K562 (cell line): Measurements from ENCODE around the gene IL4I1. TPM values are rescaled to one million over a fixed set of nuclear protein-coding genes. Genes with fewer than 3 reads are reported as not detected.

Experiments used
- BDP1 ChIP-seq: IDR thresholded peaks from 3 replicates; pipeline ENCODE4 v1.6.1; 2011; ENCODE audit not compliant: insufficient read length, insufficient read depth
- BMI1 ChIP-seq: fragments of 150-350 bp; IDR thresholded peaks from 2 replicates; pipeline ENCODE4 v1.6.1; 2014; ENCODE audit warnings: low read length
- EGR1 ChIP-seq: fragments of 450-650 bp; conservative IDR thresholded peaks from 2 replicates; pipeline ENCODE4 v1.6.1; 2017; ENCODE audit warnings: mild to moderate bottlenecking
- HEY1 ChIP-seq: fragments of 250-450 bp; sonication (Bioruptor Pico); IDR thresholded peaks from 2 replicates; pipeline ENCODE4 v1.5.0; 2020; ENCODE audit warnings: mild to moderate bottlenecking, moderate library complexity, borderline replicate concordance
- MAFF ChIP-seq: IDR thresholded peaks from 2 replicates; pipeline ENCODE4 v1.6.1; 2012; ENCODE audit warnings: low read length, improper control_type of control experiment
- MTA2 ChIP-seq: fragments of 450-650 bp; IDR thresholded peaks from 2 replicates; pipeline ENCODE4 v1.6.1; 2016; ENCODE audit warnings: low read depth
- MXI1 ChIP-seq: IDR thresholded peaks from 2 replicates; pipeline ENCODE4 v1.6.1; 2011; ENCODE audit warnings: low read depth, mild to moderate bottlenecking, improper control_type of control experiment, low read length
- NFRKB ChIP-seq: fragments of 450-650 bp; IDR thresholded peaks from 2 replicates; pipeline ENCODE4 v1.6.1; 2016; ENCODE audit warnings: low read depth
- OTX1 ChIP-seq: fragments of 450-650 bp; formaldehyde crosslinking; IDR thresholded peaks from 2 replicates; pipeline ENCODE4 v1.4.0; 2022; ENCODE audit warnings: mild to moderate bottlenecking
- PRPF4 ChIP-seq: fragments of 200-400 bp; formaldehyde crosslinking; IDR thresholded peaks from one replicate; pipeline ENCODE4 v1.6.1; 2017; ENCODE audit warnings: low read length, low read depth, mild to moderate bottlenecking; ENCODE audit not compliant: insufficient read depth, poor library complexity, severe bottlenecking
- RCOR1 ChIP-seq, 2 experiments: IDR thresholded peaks; 2 replicates each; pipeline ENCODE4 v1.6.1; 2012; ENCODE audit warnings: low read depth in 2 of 2, low read length in 2 of 2, borderline replicate concordance in 1 of 2, improper control_type of control experiment in 1 of 2
- SMAD1 ChIP-seq: fragments of 150-350 bp; IDR thresholded peaks from 2 replicates; pipeline ENCODE4 v1.6.1; 2014; ENCODE audit warnings: low read length, low read depth; ENCODE audit not compliant: partially characterized antibody
- SNRNP70 ChIP-seq: fragments of 200-400 bp; formaldehyde crosslinking; optimal IDR thresholded peaks from 2 replicates; pipeline ENCODE3; 2017; ENCODE audit warnings: low read depth, low read length
- ZBTB11 ChIP-seq, 3 experiments: fragments of 200-800 bp in 1 of 3; fragments of 250-450 bp in 1 of 3; fragments of 450-650 bp in 1 of 3; sonication (Bioruptor Pico) in 1 of 3; sonication (Bioruptor generic) in 1 of 3; formaldehyde crosslinking in 1 of 3; IDR thresholded peaks; 2 replicates each; pipeline versions ENCODE4 v1.6.1 to v1.8.0; 2016 to 2022; ENCODE audit warnings: mild to moderate bottlenecking in 2 of 3, missing genetic modification characterization in 2 of 3, missing compliant biosample characterization in 1 of 3, moderate library complexity in 1 of 3
- ZNF24 ChIP-seq: fragments of 450-650 bp; IDR thresholded peaks from 2 replicates; pipeline ENCODE4 v1.6.1; 2016
- ZNF644 ChIP-seq: fragments of 200-800 bp; sonication (Bioruptor generic); IDR thresholded peaks from 2 replicates; pipeline ENCODE4 v1.6.1; 2016; ENCODE audit warnings: low read depth, missing genetic modification characterization, missing compliant biosample characterization
- polyA plus RNA-seq, 8 experiments: library from polyadenylated mRNA; depleted of rRNA in 4 of 8; stranded (reverse) in 5 of 8; unstranded in 3 of 8; fragments of >200 nt; fragmentation: Nextera tagmentation in 2 of 8; fragmentation: Illumina TruSeq in 1 of 8; extraction: Ambion mirVana in 2 of 8; extraction: Trizol in 1 of 8; gene quantifications; 2 replicates each; pipeline versions ENCODE4 v1.2.1 to v1.2.3, GENCODE V29; 2011 to 2014; ENCODE audit warnings: inconsistent platforms in 1 of 8, missing spikeins in 1 of 8
- total RNA-seq, 7 experiments: library from RNA; depleted of rRNA in 6 of 7; stranded (reverse); fragments of >200 nt in 6 of 7; fragmentation: Illumina TruSeq in 2 of 7; extraction: Trizol in 2 of 7; gene quantifications; 2 replicates each; pipeline versions ENCODE4 v1.2.1 to v1.2.3, GENCODE V29; 2011 to 2021; ENCODE audit warnings: low replicate concordance in 1 of 7
- TF ChIP-seq, protein P1 (sequence below): sonication (generic); formaldehyde crosslinking; IDR thresholded peaks from 2 replicates; pipeline ENCODE4 v1.8.0; 2022; ENCODE audit warnings: mild to moderate bottlenecking, low read depth, missing genetic modification reagents
- TF ChIP-seq, protein P2 (sequence below): fragments of 250-450 bp; sonication (Bioruptor Pico); IDR thresholded peaks from 2 replicates; pipeline ENCODE4 v1.5.0; 2020; ENCODE audit warnings: mild to moderate bottlenecking
- TF ChIP-seq, protein P3 (sequence below): sonication (generic); formaldehyde crosslinking; IDR thresholded peaks from 2 replicates; pipeline ENCODE4 v1.8.0; 2022; ENCODE audit warnings: mild to moderate bottlenecking, missing genetic modification reagents
- TF ChIP-seq, protein P4 (sequence below): sonication (generic); formaldehyde crosslinking; IDR thresholded peaks from 2 replicates; pipeline ENCODE4 v1.8.1; 2023; ENCODE audit warnings: mild to moderate bottlenecking, missing genetic modification reagents

IL4I1 gene
- total and polyA plus RNA-seq, 9 of the 15 experiments (the other 6 are each of a cell fraction or from before 2014, with no cell fraction given) = 0.06 to 0.95 (median 0.43) TPM; not detected in 2

DNA sequence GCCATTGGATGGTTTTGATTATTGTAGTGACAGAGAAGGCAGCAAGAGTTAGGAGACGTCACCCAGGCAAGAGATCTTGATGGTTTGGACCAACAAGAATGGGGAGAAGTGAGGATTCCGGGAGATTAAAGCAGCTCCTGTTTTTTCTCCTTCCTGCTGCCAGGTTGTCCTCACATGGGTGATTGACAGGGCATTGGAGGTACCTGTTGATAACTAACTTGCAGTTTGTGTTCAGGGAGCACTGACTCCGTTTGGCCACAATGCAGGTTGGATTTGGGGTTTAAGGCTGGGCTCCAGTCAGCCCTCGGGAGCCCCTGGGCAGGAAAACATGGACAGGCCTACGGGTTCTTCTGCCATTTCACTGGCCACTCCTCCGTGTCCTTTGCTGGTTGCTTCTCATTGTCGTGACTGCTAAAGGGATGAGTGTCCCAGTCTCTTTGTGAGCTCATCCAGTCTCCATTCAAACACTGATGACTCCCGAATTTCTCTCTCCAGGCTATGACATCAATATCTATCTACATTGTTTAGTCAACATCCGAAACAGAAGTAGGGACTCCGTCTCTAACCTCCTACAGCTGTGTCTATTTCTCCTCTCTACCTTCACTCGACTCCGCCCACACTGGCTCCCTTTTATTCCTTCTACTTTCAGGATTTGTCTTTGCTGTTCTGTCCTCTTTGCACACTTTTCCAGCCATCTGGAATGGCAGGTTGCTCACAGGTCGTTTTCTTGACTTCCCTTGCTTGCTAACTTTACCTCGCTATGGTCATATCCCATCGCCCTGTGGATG lies 47.1 kb downstream of the IL4I1 start (continued):
- TF ChIP-seq, protein P1, sequence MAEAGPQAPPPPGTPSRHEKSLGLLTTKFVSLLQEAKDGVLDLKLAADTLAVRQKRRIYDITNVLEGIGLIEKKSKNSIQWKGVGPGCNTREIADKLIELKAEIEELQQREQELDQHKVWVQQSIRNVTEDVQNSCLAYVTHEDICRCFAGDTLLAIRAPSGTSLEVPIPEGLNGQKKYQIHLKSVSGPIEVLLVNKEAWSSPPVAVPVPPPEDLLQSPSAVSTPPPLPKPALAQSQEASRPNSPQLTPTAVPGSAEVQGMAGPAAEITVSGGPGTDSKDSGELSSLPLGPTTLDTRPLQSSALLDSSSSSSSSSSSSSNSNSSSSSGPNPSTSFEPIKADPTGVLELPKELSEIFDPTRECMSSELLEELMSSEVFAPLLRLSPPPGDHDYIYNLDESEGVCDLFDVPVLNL (CRISPR knock-in tag) = no peak
- no peak for TF ChIP-seq ZNF644
- TF ChIP-seq ZNF24 = no peak
- TF ChIP-seq, protein P2, sequence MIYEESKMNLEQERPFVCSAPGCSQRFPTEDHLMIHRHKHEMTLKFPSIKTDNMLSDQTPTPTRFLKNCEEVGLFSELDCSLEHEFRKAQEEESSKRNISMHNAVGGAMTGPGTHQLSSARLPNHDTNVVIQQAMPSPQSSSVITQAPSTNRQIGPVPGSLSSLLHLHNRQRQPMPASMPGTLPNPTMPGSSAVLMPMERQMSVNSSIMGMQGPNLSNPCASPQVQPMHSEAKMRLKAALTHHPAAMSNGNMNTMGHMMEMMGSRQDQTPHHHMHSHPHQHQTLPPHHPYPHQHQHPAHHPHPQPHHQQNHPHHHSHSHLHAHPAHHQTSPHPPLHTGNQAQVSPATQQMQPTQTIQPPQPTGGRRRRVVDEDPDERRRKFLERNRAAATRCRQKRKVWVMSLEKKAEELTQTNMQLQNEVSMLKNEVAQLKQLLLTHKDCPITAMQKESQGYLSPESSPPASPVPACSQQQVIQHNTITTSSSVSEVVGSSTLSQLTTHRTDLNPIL = no peak
- TF ChIP-seq HEY1 (CRISPR knock-in tag) = no peak
- no peak for TF ChIP-seq SNRNP70
- TF ChIP-seq, protein P3, sequence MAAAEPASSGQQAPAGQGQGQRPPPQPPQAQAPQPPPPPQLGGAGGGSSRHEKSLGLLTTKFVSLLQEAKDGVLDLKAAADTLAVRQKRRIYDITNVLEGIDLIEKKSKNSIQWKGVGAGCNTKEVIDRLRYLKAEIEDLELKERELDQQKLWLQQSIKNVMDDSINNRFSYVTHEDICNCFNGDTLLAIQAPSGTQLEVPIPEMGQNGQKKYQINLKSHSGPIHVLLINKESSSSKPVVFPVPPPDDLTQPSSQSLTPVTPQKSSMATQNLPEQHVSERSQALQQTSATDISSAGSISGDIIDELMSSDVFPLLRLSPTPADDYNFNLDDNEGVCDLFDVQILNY (CRISPR knock-in tag) = no peak
- 0 out of 2 replicates have a peak, but pooled peaks have one; percentile 18 for TF ChIP-seq EGR1
- no peak for TF ChIP-seq ZBTB11 (CRISPR knock-in tag; IDR thresholded peaks at IDR 0.05)
- TF ChIP-seq MXI1 = no peak
- TF ChIP-seq RCOR1 (IDR thresholded peaks at IDR 0.05; ENCODE audit: borderline replicate concordance in 1 of 2, low read depth in 2 of 2, low read length in 2 of 2) = no peak
- TF ChIP-seq MTA2 = 0 out of 2 replicates have a peak, but pooled peaks have one; percentile 9
- TF ChIP-seq SMAD1 = no peak
- TF ChIP-seq, protein P4, sequence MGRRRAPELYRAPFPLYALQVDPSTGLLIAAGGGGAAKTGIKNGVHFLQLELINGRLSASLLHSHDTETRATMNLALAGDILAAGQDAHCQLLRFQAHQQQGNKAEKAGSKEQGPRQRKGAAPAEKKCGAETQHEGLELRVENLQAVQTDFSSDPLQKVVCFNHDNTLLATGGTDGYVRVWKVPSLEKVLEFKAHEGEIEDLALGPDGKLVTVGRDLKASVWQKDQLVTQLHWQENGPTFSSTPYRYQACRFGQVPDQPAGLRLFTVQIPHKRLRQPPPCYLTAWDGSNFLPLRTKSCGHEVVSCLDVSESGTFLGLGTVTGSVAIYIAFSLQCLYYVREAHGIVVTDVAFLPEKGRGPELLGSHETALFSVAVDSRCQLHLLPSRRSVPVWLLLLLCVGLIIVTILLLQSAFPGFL (CRISPR knock-in tag) = 0 out of 2 replicates have a peak, but pooled peaks have one; percentile 37
- TF ChIP-seq OTX1 (CRISPR knock-in tag) = no peak
- TF ChIP-seq PRPF4 = no peak
- no peak for TF ChIP-seq NFRKB
- no peak for TF ChIP-seq BDP1
- no peak for TF ChIP-seq MAFF
- TF ChIP-seq BMI1 = no peak
